Measurements from ENCODE around the gene BPIFB1.

The BPIFB1 gene

DNA sequence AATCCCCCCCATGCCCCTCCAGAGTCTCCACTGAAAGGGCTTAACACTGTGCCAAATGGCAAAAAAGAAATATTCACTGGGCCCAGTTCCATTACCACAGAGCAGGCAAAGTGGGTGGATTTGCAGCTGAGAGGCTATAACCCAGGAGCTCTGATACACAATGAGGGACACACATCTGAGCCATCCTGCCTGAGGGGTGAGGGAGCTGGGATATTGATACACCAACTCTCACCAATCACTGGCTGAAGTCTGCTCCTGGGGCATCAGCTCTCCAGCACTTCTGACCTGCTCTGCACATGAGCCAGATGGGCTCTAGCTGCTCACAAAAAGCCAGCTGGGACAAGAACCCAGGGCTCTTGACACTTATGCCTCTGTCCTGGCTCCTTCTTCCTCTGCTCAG is 4.9 kb downstream of the BPIFB1 start:
- no peaks in the 10 kb centered on the region for H3K36me3 Mint-ChIP-seq (ENCODE audit: insufficient read depth)
- peaks cover 4% of the 10 kb centered on the region for H3K4me1 Mint-ChIP-seq
- H3K27me3 Mint-ChIP-seq, result peaks cover 55% of the 10 kb centered on the region
- ATAC-seq (replicated peaks; ENCODE audit: extremely low read depth, poor library complexity, severe bottlenecking), result no peak
- DNase-seq (ENCODE audit: low spot score in 2 of 2), result no peak
- no peak overlapping the region for H3K27ac Mint-ChIP-seq (ENCODE audit: low read depth)
- H3K4me3 Mint-ChIP-seq, result no peak overlapping the region
- H3K9me3 Mint-ChIP-seq, result no peaks in the 10 kb centered on the region

DNA sequence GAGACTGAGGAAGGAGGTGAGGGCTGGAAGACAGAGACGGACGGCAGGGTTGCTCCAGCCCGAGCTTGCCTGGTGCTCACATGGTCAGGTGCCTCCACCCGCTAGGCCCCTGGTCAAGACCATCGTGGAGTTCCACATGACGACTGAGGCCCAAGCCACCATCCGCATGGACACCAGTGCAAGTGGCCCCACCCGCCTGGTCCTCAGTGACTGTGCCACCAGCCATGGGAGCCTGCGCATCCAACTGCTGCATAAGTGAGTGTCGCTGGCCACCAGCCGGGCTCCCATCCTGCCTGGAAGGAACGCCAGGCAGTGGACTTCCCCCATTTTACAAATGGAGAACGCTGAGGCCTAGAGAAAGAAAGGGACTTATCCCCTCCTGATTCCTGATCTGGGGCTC is 7.8 kb downstream of the BPIFB1 start:
- Mint-ChIP-seq H3K27ac (ENCODE audit: low read depth) (no peak overlapping the region), H3K27me3 (peaks cover 26% of the 10 kb centered on the region), H3K4me3 (no peak overlapping the region), H3K36me3 (ENCODE audit: insufficient read depth) (no peaks in the 10 kb centered on the region), H3K9me3 (no peaks in the 10 kb centered on the region), H3K4me1 (peaks cover 4% of the 10 kb centered on the region)
- DNase-seq (ENCODE audit: low spot score in 2 of 2) (no peak), ATAC-seq (replicated peaks; ENCODE audit: extremely low read depth, poor library complexity, severe bottlenecking) (no peak)

DNA sequence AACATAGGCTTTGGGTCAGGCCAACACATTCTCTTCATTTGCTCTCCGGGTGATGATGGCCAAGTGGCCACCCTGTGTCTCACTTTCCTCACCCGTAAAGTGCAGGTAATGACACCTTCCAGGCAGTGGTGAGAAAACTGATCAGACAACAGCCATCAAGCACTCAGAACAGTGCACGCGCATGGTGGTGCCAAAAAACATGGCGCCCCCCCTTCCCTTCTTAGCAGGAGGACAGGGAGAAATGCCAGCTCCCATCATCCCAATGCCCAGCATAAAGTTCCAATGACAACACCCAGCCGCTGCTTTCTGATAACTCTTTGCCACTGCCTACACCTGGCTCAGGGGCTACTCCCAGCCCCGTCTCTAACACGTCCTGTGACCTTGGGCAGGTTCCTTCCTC is 8.4 kb downstream of the BPIFB1 start:
- no peaks in the 10 kb centered on the region for H3K9me3 Mint-ChIP-seq
- no peak overlapping the region for H3K27ac Mint-ChIP-seq (ENCODE audit: low read depth)
- peaks cover 4% of the 10 kb centered on the region for H3K4me1 Mint-ChIP-seq
- no peak for DNase-seq (ENCODE audit: low spot score in 2 of 2)
- no peaks in the 10 kb centered on the region for H3K36me3 Mint-ChIP-seq (ENCODE audit: insufficient read depth)
- peaks cover 20% of the 10 kb centered on the region for H3K27me3 Mint-ChIP-seq
- no peak overlapping the region for H3K4me3 Mint-ChIP-seq
- ATAC-seq (replicated peaks; ENCODE audit: extremely low read depth, poor library complexity, severe bottlenecking), result no peak

DNA sequence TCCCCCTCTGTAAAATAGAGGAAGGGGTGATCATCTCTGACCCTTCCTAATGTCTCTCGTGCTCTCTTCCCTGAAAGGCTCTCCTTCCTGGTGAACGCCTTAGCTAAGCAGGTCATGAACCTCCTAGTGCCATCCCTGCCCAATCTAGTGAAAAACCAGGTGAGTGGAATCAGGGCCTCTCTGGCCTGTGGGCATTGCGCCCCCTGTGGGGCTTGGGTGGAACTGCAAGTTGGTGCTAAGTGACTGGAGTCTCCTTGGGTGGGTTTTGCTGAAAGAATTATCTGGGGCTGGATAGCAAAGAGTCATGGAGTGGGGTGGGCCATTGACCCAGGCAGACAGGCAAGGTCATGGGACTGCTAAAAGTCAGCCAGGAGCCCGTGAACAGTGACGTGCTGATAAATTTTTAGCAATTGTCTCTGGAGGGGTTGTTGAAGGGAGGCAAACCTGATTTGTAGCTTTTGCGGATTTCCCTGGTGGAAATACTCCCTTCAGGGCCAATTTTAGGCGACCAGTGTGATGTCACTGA is 8.9 kb downstream of the BPIFB1 start:
- H3K4me3 Mint-ChIP-seq, result no peak overlapping the region
- no peak for ATAC-seq (replicated peaks; ENCODE audit: extremely low read depth, poor library complexity, severe bottlenecking)
- H3K36me3 Mint-ChIP-seq (ENCODE audit: insufficient read depth), result no peaks in the 10 kb centered on the region
- peak; percentile 37 to 44 for DNase-seq (ENCODE audit: low spot score in 2 of 2)
- H3K27me3 Mint-ChIP-seq, result peaks cover 16% of the 10 kb centered on the region
- H3K9me3 Mint-ChIP-seq, result no peaks in the 10 kb centered on the region
- no peak overlapping the region for H3K27ac Mint-ChIP-seq (ENCODE audit: low read depth)
- peaks cover 4% of the 10 kb centered on the region for H3K4me1 Mint-ChIP-seq

DNA sequence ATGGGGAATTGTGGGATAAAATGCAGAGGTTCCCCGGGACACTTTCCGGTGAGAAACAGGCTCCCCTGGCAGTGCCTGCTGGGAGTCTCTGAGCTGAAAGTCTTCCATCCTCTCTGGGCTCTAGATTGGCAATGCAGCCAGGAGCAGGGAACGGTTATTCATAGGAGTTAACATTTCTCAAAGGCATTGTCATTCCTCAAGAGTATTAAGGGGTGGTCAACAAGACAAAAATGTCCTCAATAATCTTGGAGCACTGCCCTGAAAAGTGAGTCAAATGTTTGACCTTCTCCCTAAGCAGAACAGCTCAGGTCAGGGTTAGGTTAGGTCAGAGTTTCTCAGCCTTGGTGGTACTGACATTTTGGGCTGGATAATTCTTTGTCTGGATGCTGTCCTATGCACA is 13.2 kb downstream of the BPIFB1 start:
- Mint-ChIP-seq H3K9me3 (no peaks in the 10 kb centered on the region), H3K27me3 (peaks cover 25% of the 10 kb centered on the region), H3K4me3 (no peak overlapping the region), H3K36me3 (ENCODE audit: insufficient read depth) (no peaks in the 10 kb centered on the region), H3K4me1 (peaks cover 4% of the 10 kb centered on the region), H3K27ac (ENCODE audit: low read depth) (no peak overlapping the region)
- ATAC-seq (replicated peaks; ENCODE audit: extremely low read depth, poor library complexity, severe bottlenecking), result no peak
- no peak for DNase-seq (ENCODE audit: low spot score in 2 of 2)

DNA sequence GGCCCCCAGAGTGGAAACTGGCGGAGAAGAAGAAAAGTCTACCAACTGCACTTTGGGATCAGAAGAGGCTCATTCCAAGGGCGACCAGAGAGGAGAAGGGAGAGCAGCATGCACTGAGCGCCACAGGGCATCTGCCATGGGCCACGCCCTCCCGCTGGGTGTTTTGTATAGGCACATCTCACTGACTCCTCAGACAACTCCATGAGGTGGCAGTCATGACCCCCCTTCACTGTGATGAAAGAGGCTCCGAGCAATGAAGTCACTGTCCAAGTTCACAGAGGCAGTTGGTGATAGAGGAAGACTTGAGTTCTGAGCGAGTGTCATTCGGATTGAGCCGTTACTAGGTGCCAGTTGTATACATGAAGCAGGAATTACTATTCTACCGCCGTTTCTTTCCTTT is 15.4 kb downstream of the BPIFB1 start:
- no peaks in the 10 kb centered on the region for H3K36me3 Mint-ChIP-seq (ENCODE audit: insufficient read depth)

DNA sequence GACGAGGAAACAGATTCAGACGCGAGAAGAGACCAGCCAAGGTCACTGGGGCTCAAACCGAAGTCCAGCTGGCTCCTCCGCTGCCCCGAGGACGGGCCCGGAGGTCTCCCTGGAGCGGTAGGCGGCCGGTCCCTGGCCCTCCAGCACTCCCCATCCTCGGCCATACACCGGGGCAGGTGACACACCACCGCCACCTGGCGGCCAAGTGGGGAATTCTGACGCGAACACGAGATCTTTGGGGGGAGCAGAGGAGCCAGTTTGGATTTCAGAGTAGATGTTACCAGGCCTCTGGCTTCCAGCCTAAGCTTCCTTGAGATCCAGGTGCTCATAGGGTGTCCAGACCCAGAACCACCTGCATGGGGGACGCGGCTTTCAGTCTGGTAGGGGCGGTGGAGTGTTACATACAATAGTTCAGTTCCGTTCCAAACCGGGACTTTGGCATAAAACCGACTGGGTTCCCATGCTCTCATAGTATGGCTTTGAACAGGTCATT is 16.1 kb downstream of the BPIFB1 start:
- Mint-ChIP-seq H3K4me3 (no peak overlapping the region), H3K4me1 (no peaks in the 10 kb centered on the region), H3K9me3 (no peaks in the 10 kb centered on the region), H3K36me3 (ENCODE audit: insufficient read depth) (no peaks in the 10 kb centered on the region), H3K27me3 (peaks cover 25% of the 10 kb centered on the region), H3K27ac (ENCODE audit: low read depth) (no peak overlapping the region)
- DNase-seq (ENCODE audit: low spot score in 2 of 2) (peak; percentile 61 to 75), ATAC-seq (replicated peaks; ENCODE audit: extremely low read depth, poor library complexity, severe bottlenecking) (no peak)

More for the DNA sequence above, 15.4 kb downstream of the BPIFB1 start:
- Mint-ChIP-seq H3K4me3 (no peak overlapping the region), H3K4me1 (no peaks in the 10 kb centered on the region), H3K27ac (ENCODE audit: low read depth) (no peak overlapping the region), H3K27me3 (peaks cover 25% of the 10 kb centered on the region), H3K9me3 (no peaks in the 10 kb centered on the region)
- DNase-seq (ENCODE audit: low spot score in 2 of 2) (no peak), ATAC-seq (replicated peaks; ENCODE audit: extremely low read depth, poor library complexity, severe bottlenecking) (no peak)

DNA sequence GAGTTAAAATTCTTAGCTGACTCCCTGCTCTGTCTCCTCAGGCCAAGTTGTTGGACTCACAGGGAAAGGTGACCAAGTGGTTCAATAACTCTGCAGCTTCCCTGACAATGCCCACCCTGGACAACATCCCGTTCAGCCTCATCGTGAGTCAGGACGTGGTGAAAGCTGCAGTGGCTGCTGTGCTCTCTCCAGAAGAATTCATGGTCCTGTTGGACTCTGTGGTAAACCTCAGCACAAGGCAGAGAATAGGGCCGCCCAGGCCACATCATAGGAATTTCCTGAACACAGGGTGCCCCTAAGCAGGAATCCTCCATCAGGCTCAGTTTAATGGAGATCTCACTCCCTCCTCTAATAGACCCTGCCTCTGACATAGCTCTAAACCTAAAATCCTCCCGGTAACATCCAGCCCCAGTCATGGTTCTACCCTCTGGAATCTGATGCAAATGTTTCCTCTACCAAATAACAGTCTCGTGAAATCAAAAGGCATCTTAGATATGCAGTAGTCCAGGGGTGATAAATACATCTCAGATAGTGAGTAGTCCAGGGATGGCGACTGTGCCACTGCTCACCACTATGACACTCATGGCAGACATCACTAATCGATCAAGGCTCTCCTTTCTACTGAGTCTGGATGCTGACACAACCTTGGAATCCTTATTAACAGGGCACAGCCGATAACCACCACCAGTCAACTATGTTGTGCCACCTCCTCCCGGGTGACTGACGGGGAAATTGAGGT is 18.3 kb downstream of the BPIFB1 start:
- no peak for DNase-seq (ENCODE audit: low spot score in 2 of 2)
- Mint-ChIP-seq H3K4me3 (no peak overlapping the region), H3K9me3 (no peaks in the 10 kb centered on the region), H3K27ac (ENCODE audit: low read depth) (no peak overlapping the region), H3K4me1 (no peaks in the 10 kb centered on the region), H3K27me3 (peaks cover 25% of the 10 kb centered on the region), H3K36me3 (ENCODE audit: insufficient read depth) (no peaks in the 10 kb centered on the region)
- ATAC-seq (replicated peaks; ENCODE audit: extremely low read depth, poor library complexity, severe bottlenecking), result no peak

DNA sequence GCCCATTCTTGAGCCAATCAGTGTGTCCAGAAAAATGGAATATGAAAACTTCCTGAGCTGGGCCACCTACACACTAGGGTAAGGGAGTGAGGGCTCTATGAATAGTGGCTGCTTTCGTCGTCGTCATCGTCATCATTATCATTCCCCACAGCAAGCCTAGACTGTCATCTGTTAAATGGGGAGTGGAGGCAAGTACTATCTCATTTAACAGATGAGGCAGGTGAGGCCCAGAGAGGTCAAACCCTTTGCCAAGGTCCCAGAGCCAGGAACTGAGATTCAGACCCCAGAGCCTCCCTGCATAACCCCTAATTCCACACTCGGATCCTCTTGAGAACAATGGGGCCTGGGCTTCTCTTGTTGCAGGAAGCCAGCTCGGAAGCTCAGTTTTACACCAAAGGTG is 20.6 kb downstream of the BPIFB1 start:
- no peaks in the 10 kb centered on the region for H3K4me1 Mint-ChIP-seq
- no peak overlapping the region for H3K27ac Mint-ChIP-seq (ENCODE audit: low read depth)
- no peaks in the 10 kb centered on the region for H3K9me3 Mint-ChIP-seq
- H3K4me3 Mint-ChIP-seq, result no peak overlapping the region
- peaks cover 13% of the 10 kb centered on the region for H3K27me3 Mint-ChIP-seq
- ATAC-seq (replicated peaks; ENCODE audit: extremely low read depth, poor library complexity, severe bottlenecking), result no peak
- no peaks in the 10 kb centered on the region for H3K36me3 Mint-ChIP-seq (ENCODE audit: insufficient read depth)
- no peak for DNase-seq (ENCODE audit: low spot score in 2 of 2)

DNA sequence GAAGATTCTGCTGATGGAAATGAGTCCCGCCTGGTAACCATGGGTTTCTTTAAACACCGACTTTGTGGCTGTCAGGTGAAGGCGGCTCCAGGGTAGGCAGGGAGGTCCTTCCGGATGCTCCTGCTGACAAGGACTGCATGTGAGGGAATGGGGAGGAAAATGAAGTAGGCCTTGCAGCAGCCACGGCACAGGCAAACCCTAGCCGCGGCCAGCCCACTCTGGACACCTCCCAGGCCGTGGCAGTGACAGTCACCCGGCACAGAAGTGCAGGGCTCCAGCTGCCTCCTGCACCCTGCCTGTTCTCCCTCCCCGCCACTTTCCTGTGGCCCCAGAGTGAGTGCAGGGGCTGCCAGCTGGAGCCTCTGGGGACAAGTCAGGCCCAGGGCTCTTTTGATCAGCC is 21.0 kb downstream of the BPIFB1 start:
- H3K4me3 Mint-ChIP-seq, result no peak overlapping the region
- peaks cover 10% of the 10 kb centered on the region for H3K27me3 Mint-ChIP-seq
- H3K9me3 Mint-ChIP-seq, result no peaks in the 10 kb centered on the region
- DNase-seq (ENCODE audit: low spot score in 2 of 2), result no peak
- ATAC-seq (replicated peaks; ENCODE audit: extremely low read depth, poor library complexity, severe bottlenecking), result no peak
- no peak overlapping the region for H3K27ac Mint-ChIP-seq (ENCODE audit: low read depth)
- H3K4me1 Mint-ChIP-seq, result no peaks in the 10 kb centered on the region
- H3K36me3 Mint-ChIP-seq (ENCODE audit: insufficient read depth), result no peaks in the 10 kb centered on the region

DNA sequence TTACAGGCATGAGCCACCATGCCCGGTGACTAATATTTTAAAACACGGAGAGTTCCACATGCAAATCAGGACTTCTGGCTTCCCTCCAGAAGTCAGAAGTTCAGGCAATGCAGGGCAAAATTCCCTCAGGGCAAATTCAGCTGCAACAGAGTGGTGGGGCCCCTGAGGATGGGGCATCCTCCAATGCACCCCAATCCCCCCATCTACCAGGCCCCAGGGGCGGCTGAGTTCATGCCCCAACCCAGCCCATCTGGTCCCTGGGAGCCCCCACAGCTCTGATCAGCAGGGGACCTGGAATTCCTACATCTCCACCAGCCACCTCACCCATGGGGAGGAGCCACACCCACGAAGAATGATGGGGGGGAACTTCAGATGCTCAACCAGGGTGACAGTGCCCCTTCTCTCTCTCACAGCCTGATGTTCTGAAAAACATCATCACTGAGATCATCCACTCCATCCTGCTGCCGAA is 22.6 kb downstream of the BPIFB1 start:
- Mint-ChIP-seq H3K9me3 (no peaks in the 10 kb centered on the region), H3K27ac (ENCODE audit: low read depth) (no peak overlapping the region), H3K4me1 (no peaks in the 10 kb centered on the region), H3K27me3 (peaks cover 10% of the 10 kb centered on the region), H3K36me3 (ENCODE audit: insufficient read depth) (no peaks in the 10 kb centered on the region), H3K4me3 (no peak overlapping the region)
- ATAC-seq (replicated peaks; ENCODE audit: extremely low read depth, poor library complexity, severe bottlenecking), result no peak
- no peak for DNase-seq (ENCODE audit: low spot score in 2 of 2)

DNA sequence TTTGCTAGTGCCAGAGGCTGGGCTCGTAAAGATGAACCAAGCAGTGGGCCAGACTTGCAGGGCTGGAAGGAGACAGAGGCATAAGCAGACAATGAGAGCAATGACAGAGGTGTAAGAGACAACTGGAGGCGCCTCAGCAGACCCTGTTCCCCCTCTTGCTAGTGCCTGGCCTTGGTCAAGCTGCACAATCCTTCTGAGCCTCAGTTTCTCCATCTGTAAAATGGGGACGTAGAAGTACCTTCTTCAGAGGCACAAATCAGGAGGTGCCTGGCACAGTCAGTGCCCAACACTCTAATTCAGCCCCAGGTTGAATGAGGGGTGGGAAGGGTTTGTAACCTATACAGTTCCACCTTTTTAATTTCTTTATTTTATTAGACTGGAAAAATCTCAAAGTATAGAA is 23.2 kb downstream of the BPIFB1 start:
- ATAC-seq (replicated peaks; ENCODE audit: extremely low read depth, poor library complexity, severe bottlenecking), result no peak
- Mint-ChIP-seq H3K4me3 (no peak overlapping the region), H3K4me1 (no peaks in the 10 kb centered on the region), H3K27me3 (peaks cover 9% of the 10 kb centered on the region), H3K36me3 (ENCODE audit: insufficient read depth) (no peaks in the 10 kb centered on the region), H3K9me3 (no peaks in the 10 kb centered on the region), H3K27ac (ENCODE audit: low read depth) (no peak overlapping the region)
- DNase-seq (ENCODE audit: low spot score in 2 of 2), result no peak

DNA sequence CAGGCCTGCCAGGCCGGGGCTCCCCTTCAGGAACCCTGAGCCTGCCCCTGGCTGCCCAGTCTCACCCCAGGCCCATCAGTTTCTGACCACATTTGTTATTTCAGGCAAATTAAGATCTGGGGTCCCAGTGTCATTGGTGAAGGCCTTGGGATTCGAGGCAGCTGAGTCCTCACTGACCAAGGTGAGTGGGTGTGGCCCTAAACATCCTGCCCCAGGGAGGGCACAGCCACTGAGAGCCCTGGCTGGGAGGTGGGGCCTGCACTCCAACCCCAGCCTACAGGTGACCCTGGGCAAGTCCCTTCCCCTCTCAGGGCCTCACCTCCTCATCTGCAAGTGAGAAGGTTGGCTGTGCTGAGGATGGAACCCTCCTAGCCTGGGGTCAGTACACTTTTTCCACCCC is 23.8 kb downstream of the BPIFB1 start:
- Mint-ChIP-seq H3K27me3 (peaks cover 3% of the 10 kb centered on the region), H3K36me3 (ENCODE audit: insufficient read depth) (no peaks in the 10 kb centered on the region), H3K4me1 (no peaks in the 10 kb centered on the region), H3K9me3 (no peaks in the 10 kb centered on the region), H3K27ac (ENCODE audit: low read depth) (no peak overlapping the region), H3K4me3 (no peak overlapping the region)
- no peak for ATAC-seq (replicated peaks; ENCODE audit: extremely low read depth, poor library complexity, severe bottlenecking)
- DNase-seq (ENCODE audit: low spot score in 2 of 2), result no peak

Measured in central memory CD8-positive, alpha-beta T cell (primary cell).